Medulla oblongata (tissue), 1 donor: ENCODE results near the gene FRYL.
"Not testable (repeated sequence)": the region's sequence is repeated elsewhere in the genome, so short reads cannot be mapped to it uniquely, and the experiment has no call there.

ENCODE experiments used
- DNase-seq: peaks from one replicate; pipeline ENCODE4 v3.0.0-alpha.2; 2015; ENCODE audit errors: extremely low spot score

FRYL gene

GRCh38 chr4:48746608-48747362 is 33.3 kb downstream of the FRYL start:
- no peak for DNase-seq

- not testable (repeated sequence) for DNase-seq
Observed at GRCh38 chr4:48745223-48745622, 34.9 kb downstream of the FRYL start.

GRCh38 chr4:48742412-48742811 is 37.7 kb downstream of the FRYL start:
- no peak for DNase-seq

GRCh38 chr4:48739560-48740019 is 40.5 kb downstream of the FRYL start:
- no peak for DNase-seq

GRCh38 chr4:48738856-48739255 is 41.2 kb downstream of the FRYL start:
- no peak for DNase-seq

- DNase-seq = not testable (repeated sequence)
Observed at GRCh38 chr4:48728906-48729496, 51.1 kb downstream of the FRYL start.

- no peak for DNase-seq
Observed at GRCh38 chr4:48727666-48728459, 52.2 kb downstream of the FRYL start.

GRCh38 chr4:48725414-48725813 is 54.7 kb downstream of the FRYL start:
- DNase-seq = peak; percentile 58

- no peak for DNase-seq
Observed at GRCh38 chr4:48722509-48723446, 57.3 kb downstream of the FRYL start.

GRCh38 chr4:48720459-48720858 is 59.6 kb downstream of the FRYL start:
- no peak for DNase-seq

- DNase-seq = no peak
Observed at GRCh38 chr4:48718818-48719465, 61.1 kb downstream of the FRYL start.

- DNase-seq = not testable (repeated sequence)
Observed at GRCh38 chr4:48716285-48716684, 63.8 kb downstream of the FRYL start.

GRCh38 chr4:48710446-48711209 is 69.5 kb downstream of the FRYL start:
- DNase-seq = no peak

GRCh38 chr4:48709901-48710300 is 70.2 kb downstream of the FRYL start:
- DNase-seq = no peak

- no peak for DNase-seq
Observed at GRCh38 chr4:48708610-48709009, 71.5 kb downstream of the FRYL start.

- no peak for DNase-seq
Observed at GRCh38 chr4:48706736-48707135, 73.3 kb downstream of the FRYL start.

- no peak for DNase-seq
Observed at GRCh38 chr4:48705609-48706008, 74.5 kb downstream of the FRYL start.

- DNase-seq = no peak
Observed at GRCh38 chr4:48704091-48704802, 75.8 kb downstream of the FRYL start.

GRCh38 chr4:48699475-48699874 is 80.6 kb downstream of the FRYL start:
- no peak for DNase-seq
